ENCODE results near the gene SLC10A7. TPM values are rescaled to one million over a fixed set of nuclear protein-coding genes. Genes with fewer than 3 reads are reported as not detected.

Gene SLC10A7
- total and polyA plus RNA-seq, 2 experiments from 2014 or later: 0.81 to 4.3 TPM

DNA sequence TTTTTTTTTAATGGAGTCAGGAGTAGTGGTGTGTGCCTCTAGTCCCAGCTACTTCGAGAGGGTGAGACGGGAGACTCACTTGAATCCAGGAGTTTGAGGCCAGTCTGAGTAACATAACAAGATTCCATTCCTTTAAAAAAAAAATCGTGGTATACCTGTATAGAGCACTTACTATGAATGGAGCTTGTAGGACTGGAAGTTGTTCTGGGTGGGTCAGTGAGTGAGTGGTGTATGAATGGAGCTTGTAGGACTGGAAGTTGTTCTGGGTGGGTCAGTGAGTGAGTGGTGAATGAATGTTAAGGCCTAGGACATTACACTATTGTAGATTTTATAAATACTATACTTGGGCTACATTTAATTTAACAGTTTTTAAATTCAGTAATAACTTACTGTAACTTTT, 2.9 kb upstream of the SLC10A7 start:
- H3K4me1 Mint-ChIP-seq: peaks cover 2% of the 10 kb centered on the region; the same call in 1 of the 3 replicates

More for the DNA sequence above, 2.9 kb upstream of the SLC10A7 start:
- Mint-ChIP-seq H3K36me3 (ENCODE audit: low read depth) (no peaks in the 10 kb centered on the region), H3K9me3 (no peaks in the 10 kb centered on the region), H3K27ac (no peak overlapping the region), H3K4me3 (no peak overlapping the region), H3K27me3 (ENCODE audit: insufficient read depth, low read depth, poor library complexity) (no peaks in the 10 kb centered on the region)
- H3F3A ChIP-seq (replicated peaks; ENCODE audit: low read depth): no peaks in the 10 kb centered on the region
- H2AFZ ChIP-seq: no peak overlapping the region
- H4K20me1 ChIP-seq (replicated peaks; ENCODE audit: insufficient read depth): no peaks in the 10 kb centered on the region
- no peaks in the 10 kb centered on the region for H3K36me3 ChIP-seq (ENCODE audit: insufficient read depth)
- no peaks in the 10 kb centered on the region for H3K9me2 ChIP-seq (ENCODE audit: insufficient read depth)
- no peak overlapping the region for H3K4me3 ChIP-seq
- DNase-seq (ENCODE audit: low spot score) (no peak), ATAC-seq (no peak)
- H3K4me1 ChIP-seq (ENCODE audit: insufficient read depth): peaks cover 7% of the 10 kb centered on the region; the same call in 1 of the 2 replicates
- peaks cover 37% of the 10 kb centered on the region for H3K27me3 ChIP-seq (ENCODE audit: insufficient read depth)
- H3K27ac ChIP-seq (ENCODE audit: low read depth): no peak overlapping the region
- no peak for TF ChIP-seq NANOG (IDR thresholded peaks at IDR 0.05; ENCODE audit: borderline replicate concordance)
- no peak for TF ChIP-seq ZNF462 (CRISPR knock-in tag; IDR thresholded peaks at IDR 0.05)
- no peak for TF ChIP-seq JUNB (IDR thresholded peaks at IDR 0.05; ENCODE audit: unreplicated experiment)
- no peak for TF ChIP-seq CTCF (conservative IDR thresholded peaks at IDR 0.05; ENCODE audit: low read depth in 2 of 2)
- TF ChIP-seq ETS1 (IDR thresholded peaks at IDR 0.05): no peak
- no peak for TF ChIP-seq ZNF114 (CRISPR knock-in tag; IDR thresholded peaks at IDR 0.05)
- TF ChIP-seq STAT1 (IDR thresholded peaks at IDR 0.05; ENCODE audit: unreplicated experiment): no peak
- no peak for TF ChIP-seq EZH2phosphoT487 (IDR thresholded peaks at IDR 0.05; ENCODE audit: unreplicated experiment)
- TF ChIP-seq, protein P1, sequence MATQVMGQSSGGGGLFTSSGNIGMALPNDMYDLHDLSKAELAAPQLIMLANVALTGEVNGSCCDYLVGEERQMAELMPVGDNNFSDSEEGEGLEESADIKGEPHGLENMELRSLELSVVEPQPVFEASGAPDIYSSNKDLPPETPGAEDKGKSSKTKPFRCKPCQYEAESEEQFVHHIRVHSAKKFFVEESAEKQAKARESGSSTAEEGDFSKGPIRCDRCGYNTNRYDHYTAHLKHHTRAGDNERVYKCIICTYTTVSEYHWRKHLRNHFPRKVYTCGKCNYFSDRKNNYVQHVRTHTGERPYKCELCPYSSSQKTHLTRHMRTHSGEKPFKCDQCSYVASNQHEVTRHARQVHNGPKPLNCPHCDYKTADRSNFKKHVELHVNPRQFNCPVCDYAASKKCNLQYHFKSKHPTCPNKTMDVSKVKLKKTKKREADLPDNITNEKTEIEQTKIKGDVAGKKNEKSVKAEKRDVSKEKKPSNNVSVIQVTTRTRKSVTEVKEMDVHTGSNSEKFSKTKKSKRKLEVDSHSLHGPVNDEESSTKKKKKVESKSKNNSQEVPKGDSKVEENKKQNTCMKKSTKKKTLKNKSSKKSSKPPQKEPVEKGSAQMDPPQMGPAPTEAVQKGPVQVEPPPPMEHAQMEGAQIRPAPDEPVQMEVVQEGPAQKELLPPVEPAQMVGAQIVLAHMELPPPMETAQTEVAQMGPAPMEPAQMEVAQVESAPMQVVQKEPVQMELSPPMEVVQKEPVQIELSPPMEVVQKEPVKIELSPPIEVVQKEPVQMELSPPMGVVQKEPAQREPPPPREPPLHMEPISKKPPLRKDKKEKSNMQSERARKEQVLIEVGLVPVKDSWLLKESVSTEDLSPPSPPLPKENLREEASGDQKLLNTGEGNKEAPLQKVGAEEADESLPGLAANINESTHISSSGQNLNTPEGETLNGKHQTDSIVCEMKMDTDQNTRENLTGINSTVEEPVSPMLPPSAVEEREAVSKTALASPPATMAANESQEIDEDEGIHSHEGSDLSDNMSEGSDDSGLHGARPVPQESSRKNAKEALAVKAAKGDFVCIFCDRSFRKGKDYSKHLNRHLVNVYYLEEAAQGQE (IDR thresholded peaks at IDR 0.05; ENCODE audit: unreplicated experiment): no peak
- no peak for TF ChIP-seq POLR2AphosphoS5 (IDR thresholded peaks at IDR 0.05; ENCODE audit: low read depth)
- no peak for TF ChIP-seq ZNF331 (CRISPR knock-in tag; IDR thresholded peaks at IDR 0.05; ENCODE audit: low read depth)
- TF ChIP-seq CREB1 (CRISPR knock-in tag; IDR thresholded peaks at IDR 0.05; ENCODE audit: low read depth): no peak
- no peak for TF ChIP-seq EZH2 (IDR thresholded peaks at IDR 0.05; ENCODE audit: low read depth, unreplicated experiment)
- no peak overlapping the region for H3K4me2 ChIP-seq
- H3K79me2 ChIP-seq (replicated peaks; ENCODE audit: insufficient read depth): no peaks in the 10 kb centered on the region

Measured in GM23338 (cell line).